Measurements from ENCODE around the gene NDN.

The NDN gene

GRCh38 chr15:23690450-23690852 is 3.3 kb upstream of the NDN start:
- TF ChIP-seq, protein P1, sequence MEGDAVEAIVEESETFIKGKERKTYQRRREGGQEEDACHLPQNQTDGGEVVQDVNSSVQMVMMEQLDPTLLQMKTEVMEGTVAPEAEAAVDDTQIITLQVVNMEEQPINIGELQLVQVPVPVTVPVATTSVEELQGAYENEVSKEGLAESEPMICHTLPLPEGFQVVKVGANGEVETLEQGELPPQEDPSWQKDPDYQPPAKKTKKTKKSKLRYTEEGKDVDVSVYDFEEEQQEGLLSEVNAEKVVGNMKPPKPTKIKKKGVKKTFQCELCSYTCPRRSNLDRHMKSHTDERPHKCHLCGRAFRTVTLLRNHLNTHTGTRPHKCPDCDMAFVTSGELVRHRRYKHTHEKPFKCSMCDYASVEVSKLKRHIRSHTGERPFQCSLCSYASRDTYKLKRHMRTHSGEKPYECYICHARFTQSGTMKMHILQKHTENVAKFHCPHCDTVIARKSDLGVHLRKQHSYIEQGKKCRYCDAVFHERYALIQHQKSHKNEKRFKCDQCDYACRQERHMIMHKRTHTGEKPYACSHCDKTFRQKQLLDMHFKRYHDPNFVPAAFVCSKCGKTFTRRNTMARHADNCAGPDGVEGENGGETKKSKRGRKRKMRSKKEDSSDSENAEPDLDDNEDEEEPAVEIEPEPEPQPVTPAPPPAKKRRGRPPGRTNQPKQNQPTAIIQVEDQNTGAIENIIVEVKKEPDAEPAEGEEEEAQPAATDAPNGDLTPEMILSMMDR (IDR thresholded peaks at IDR 0.05; ENCODE audit: low read depth, low read length, missing control alignments), result no peak

GRCh38 chr15:23690015-23690414 is 2.9 kb upstream of the NDN start:
- no peak overlapping the region for H3K4me3 ChIP-seq (ENCODE audit: low read depth, low read length)
- no peak for DNase-seq (ENCODE audit: low read depth)
- TF ChIP-seq, protein P1 (IDR thresholded peaks at IDR 0.05; ENCODE audit: low read depth, low read length, missing control alignments), result no peak

More at GRCh38 chr15:23690450-23690852, 3.3 kb upstream of the NDN start:
- H3K4me3 ChIP-seq (ENCODE audit: low read depth, low read length), result no peak overlapping the region
- DNase-seq (ENCODE audit: low read depth), result no peak

GRCh38 chr15:23686466-23687142 is 501 bp downstream of the NDN start:
- H3K4me3 ChIP-seq (ENCODE audit: low read depth, low read length), result no peak overlapping the region
- TF ChIP-seq, protein P1 (IDR thresholded peaks at IDR 0.05; ENCODE audit: low read depth, low read length, missing control alignments), result no peak
- DNase-seq (ENCODE audit: low read depth), result no peak

DNA sequence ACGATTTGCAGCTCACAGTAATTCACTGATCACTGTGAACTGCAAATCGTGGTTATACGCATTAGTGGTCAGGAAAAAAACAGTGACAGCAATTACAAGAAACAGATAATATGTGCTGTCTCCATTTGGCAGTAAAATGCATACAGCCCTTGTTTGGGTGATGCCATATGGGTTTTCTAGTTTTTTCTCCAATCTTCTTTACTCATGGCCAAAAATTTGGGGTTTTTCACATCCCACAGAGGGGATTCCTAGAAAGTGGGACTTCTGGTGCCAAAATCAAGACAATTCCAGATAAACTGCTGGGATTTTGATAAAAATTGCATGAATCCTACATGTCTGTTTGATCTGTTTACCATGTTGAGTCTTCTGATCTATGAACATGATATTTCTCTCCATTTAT is 15.6 kb downstream of the NDN start:
- TF ChIP-seq, protein P1 (IDR thresholded peaks at IDR 0.05; ENCODE audit: low read depth, low read length, missing control alignments), result no peak
- no peak overlapping the region for H3K4me3 ChIP-seq (ENCODE audit: low read depth, low read length)
- no peak for DNase-seq (ENCODE audit: low read depth)

GRCh38 chr15:23670970-23671369 is 16.1 kb downstream of the NDN start:
- TF ChIP-seq, protein P1 (IDR thresholded peaks at IDR 0.05; ENCODE audit: low read depth, low read length, missing control alignments), result no peak
- H3K4me3 ChIP-seq (ENCODE audit: low read depth, low read length), result no peak overlapping the region
- no peak for DNase-seq (ENCODE audit: low read depth)

GRCh38 chr15:23663232-23663631 is 23.9 kb downstream of the NDN start:
- TF ChIP-seq, protein P1 (IDR thresholded peaks at IDR 0.05; ENCODE audit: low read depth, low read length, missing control alignments), result no peak
- no peak for DNase-seq (ENCODE audit: low read depth)
- H3K4me3 ChIP-seq (ENCODE audit: low read depth, low read length), result no peak overlapping the region

- TF ChIP-seq, protein P1 (IDR thresholded peaks at IDR 0.05; ENCODE audit: low read depth, low read length, missing control alignments), result peak; percentile 34
- H3K4me3 ChIP-seq (ENCODE audit: low read depth, low read length), result no peak overlapping the region
- no peak for DNase-seq (ENCODE audit: low read depth)
Measured at GRCh38 chr15:23648920-23649515, 38.1 kb downstream of the NDN start.
